Measurements from ENCODE around the gene ZC3H7A.
A peak's percentile ranks its signal among the peaks of the same experiment; 100 is the strongest.

Gene ZC3H7A

GRCh38 chr16:11725457-11725856, 71.6 kb downstream of the ZC3H7A start:
- TF ChIP-seq TAF1 (IDR thresholded peaks at IDR 0.05; ENCODE audit: borderline replicate concordance, low read depth, low read length) (no peak), POLR2A (IDR thresholded peaks at IDR 0.05; ENCODE audit: low read depth, low read length) (no peak), POLR2AphosphoS5 (IDR thresholded peaks at IDR 0.05; ENCODE audit: low read depth, low read length) (no peak)
- no peak for DNase-seq (ENCODE audit: insufficient read length)
- no peak for FAIRE-seq

GRCh38 chr16:11722468-11722808, 74.6 kb downstream of the ZC3H7A start:
- no peak for DNase-seq (ENCODE audit: insufficient read length)
- FAIRE-seq: no peak
- TF ChIP-seq POLR2AphosphoS5 (IDR thresholded peaks at IDR 0.05; ENCODE audit: low read depth, low read length): no peak
- TF ChIP-seq TAF1 (IDR thresholded peaks at IDR 0.05; ENCODE audit: borderline replicate concordance, low read depth, low read length): no peak
- no peak for TF ChIP-seq POLR2A (IDR thresholded peaks at IDR 0.05; ENCODE audit: low read depth, low read length)

- FAIRE-seq (no peak), DNase-seq (ENCODE audit: insufficient read length) (no peak)
- no peak for TF ChIP-seq TAF1 (IDR thresholded peaks at IDR 0.05; ENCODE audit: borderline replicate concordance, low read depth, low read length)
- no peak for TF ChIP-seq POLR2AphosphoS5 (IDR thresholded peaks at IDR 0.05; ENCODE audit: low read depth, low read length)
- no peak for TF ChIP-seq POLR2A (IDR thresholded peaks at IDR 0.05; ENCODE audit: low read depth, low read length)
Measured at GRCh38 chr16:11721781-11722467, 75.1 kb downstream of the ZC3H7A start.

- no peak for FAIRE-seq
- no peak for TF ChIP-seq POLR2A (IDR thresholded peaks at IDR 0.05; ENCODE audit: low read depth, low read length)
- TF ChIP-seq TAF1 (IDR thresholded peaks at IDR 0.05; ENCODE audit: borderline replicate concordance, low read depth, low read length): no peak
- TF ChIP-seq POLR2AphosphoS5 (IDR thresholded peaks at IDR 0.05; ENCODE audit: low read depth, low read length): no peak
Measured at GRCh38 chr16:11719762-11720161, 77.3 kb downstream of the ZC3H7A start.

GRCh38 chr16:11719171-11719570, 77.9 kb downstream of the ZC3H7A start:
- no peak for DNase-seq (ENCODE audit: insufficient read length)
- TF ChIP-seq POLR2AphosphoS5 (IDR thresholded peaks at IDR 0.05; ENCODE audit: low read depth, low read length) (no peak), TAF1 (IDR thresholded peaks at IDR 0.05; ENCODE audit: borderline replicate concordance, low read depth, low read length) (no peak), POLR2A (IDR thresholded peaks at IDR 0.05; ENCODE audit: low read depth, low read length) (no peak)
- FAIRE-seq: no peak

More at GRCh38 chr16:11719762-11720161, 77.3 kb downstream of the ZC3H7A start:
- no peak for DNase-seq (ENCODE audit: insufficient read length)

- TF ChIP-seq TAF1 (IDR thresholded peaks at IDR 0.05; ENCODE audit: borderline replicate concordance, low read depth, low read length) (no peak), POLR2A (IDR thresholded peaks at IDR 0.05; ENCODE audit: low read depth, low read length) (no peak)
- DNase-seq (ENCODE audit: insufficient read length): no peak
- FAIRE-seq: no peak
Measured at GRCh38 chr16:11717811-11718210, 79.2 kb downstream of the ZC3H7A start.

GRCh38 chr16:11716336-11716735, 80.7 kb downstream of the ZC3H7A start:
- FAIRE-seq: no peak
- no peak for TF ChIP-seq TAF1 (IDR thresholded peaks at IDR 0.05; ENCODE audit: borderline replicate concordance, low read depth, low read length)
- TF ChIP-seq POLR2AphosphoS5 (IDR thresholded peaks at IDR 0.05; ENCODE audit: low read depth, low read length): no peak
- TF ChIP-seq POLR2A (IDR thresholded peaks at IDR 0.05; ENCODE audit: low read depth, low read length): no peak
- DNase-seq (ENCODE audit: insufficient read length): no peak

GRCh38 chr16:11715246-11715947, 81.7 kb downstream of the ZC3H7A start:
- peak; percentile 73 for FAIRE-seq
- TF ChIP-seq TAF1 (IDR thresholded peaks at IDR 0.05; ENCODE audit: borderline replicate concordance, low read depth, low read length) (no peak), POLR2A (IDR thresholded peaks at IDR 0.05; ENCODE audit: low read depth, low read length) (no peak), POLR2AphosphoS5 (IDR thresholded peaks at IDR 0.05; ENCODE audit: low read depth, low read length) (no peak)
- no peak for DNase-seq (ENCODE audit: insufficient read length)

- DNase-seq (ENCODE audit: insufficient read length): no peak
- TF ChIP-seq POLR2AphosphoS5 (IDR thresholded peaks at IDR 0.05; ENCODE audit: low read depth, low read length) (no peak), POLR2A (IDR thresholded peaks at IDR 0.05; ENCODE audit: low read depth, low read length) (no peak), TAF1 (IDR thresholded peaks at IDR 0.05; ENCODE audit: borderline replicate concordance, low read depth, low read length) (no peak)
Measured at GRCh38 chr16:11712122-11712521, 84.9 kb downstream of the ZC3H7A start.

GRCh38 chr16:11711662-11712061, 85.4 kb downstream of the ZC3H7A start:
- FAIRE-seq: no peak
- TF ChIP-seq POLR2A (IDR thresholded peaks at IDR 0.05; ENCODE audit: low read depth, low read length) (no peak), POLR2AphosphoS5 (IDR thresholded peaks at IDR 0.05; ENCODE audit: low read depth, low read length) (no peak), TAF1 (IDR thresholded peaks at IDR 0.05; ENCODE audit: borderline replicate concordance, low read depth, low read length) (no peak)

More at GRCh38 chr16:11712122-11712521, 84.9 kb downstream of the ZC3H7A start:
- FAIRE-seq: no peak

GRCh38 chr16:11708421-11708820, 88.6 kb downstream of the ZC3H7A start:
- TF ChIP-seq POLR2A (IDR thresholded peaks at IDR 0.05; ENCODE audit: low read depth, low read length) (no peak), POLR2AphosphoS5 (IDR thresholded peaks at IDR 0.05; ENCODE audit: low read depth, low read length) (no peak), TAF1 (IDR thresholded peaks at IDR 0.05; ENCODE audit: borderline replicate concordance, low read depth, low read length) (no peak)
- FAIRE-seq (no peak), DNase-seq (ENCODE audit: insufficient read length) (no peak)

More at GRCh38 chr16:11711662-11712061, 85.4 kb downstream of the ZC3H7A start:
- no peak for DNase-seq (ENCODE audit: insufficient read length)

GRCh38 chr16:11707679-11708197, 89.3 kb downstream of the ZC3H7A start:
- TF ChIP-seq POLR2AphosphoS5 (IDR thresholded peaks at IDR 0.05; ENCODE audit: low read depth, low read length): no peak
- no peak for TF ChIP-seq POLR2A (IDR thresholded peaks at IDR 0.05; ENCODE audit: low read depth, low read length)
- no peak for TF ChIP-seq TAF1 (IDR thresholded peaks at IDR 0.05; ENCODE audit: borderline replicate concordance, low read depth, low read length)
- DNase-seq (ENCODE audit: insufficient read length) (no peak), FAIRE-seq (no peak)
